ENCODE measurements around the gene MRPL20.
"Not testable (repeated sequence)": the region's sequence is repeated elsewhere in the genome, so short reads cannot be mapped to it uniquely, and the experiment has no call there.

The MRPL20 gene

GRCh38 chr1:1425753-1426495 is 18.8 kb upstream of the MRPL20 start:
- DNase-seq = no peak

GRCh38 chr1:1425426-1425752 is 18.3 kb upstream of the MRPL20 start:
- DNase-seq = no peak

- no peak for DNase-seq
These were observed 17.6 kb upstream of the MRPL20 start for GRCh38 chr1:1424707-1425106.

- DNase-seq = no peak
These were observed 16.1 kb upstream of the MRPL20 start for GRCh38 chr1:1423245-1423597.

- DNase-seq = no peak
These were observed 15.6 kb upstream of the MRPL20 start for GRCh38 chr1:1422465-1423244.

- DNase-seq = no peak
These were observed 14.9 kb upstream of the MRPL20 start for GRCh38 chr1:1421907-1422464.

- DNase-seq = no peak
These were observed 14.2 kb upstream of the MRPL20 start, which contains the start of gene ANKRD65 for GRCh38 chr1:1421147-1421906. Gene ANKRD65, minus strand, starts transcription at chr1:1421276. Its CDS starts 271 bp downstream, at chr1:1421005.

GRCh38 chr1:1420654-1421141 is 13.6 kb upstream of the MRPL20 start:
- no peak for DNase-seq

GRCh38 chr1:1419813-1420653 is 12.9 kb upstream of the MRPL20 start:
- DNase-seq = no peak

GRCh38 chr1:1419363-1419812 is 12.3 kb upstream of the MRPL20 start:
- no peak for DNase-seq

GRCh38 chr1:1418464-1419362 is 11.6 kb upstream of the MRPL20 start:
- DNase-seq = no peak

GRCh38 chr1:1417825-1418463 is 10.9 kb upstream of the MRPL20 start:
- not testable (repeated sequence) for DNase-seq

GRCh38 chr1:1417396-1417795 is 10.3 kb upstream of the MRPL20 start:
- not testable (repeated sequence) for DNase-seq

GRCh38 chr1:1415751-1416150 is 8.7 kb upstream of the MRPL20 start:
- DNase-seq = no peak

GRCh38 chr1:1412311-1412902 is 5.3 kb upstream of the MRPL20 start:
- DNase-seq = not testable (repeated sequence)

GRCh38 chr1:1411626-1412025 is 4.5 kb upstream of the MRPL20 start:
- DNase-seq = no peak

GRCh38 chr1:1410238-1410637 is 3.1 kb upstream of the MRPL20 start:
- DNase-seq = not testable (repeated sequence)

- DNase-seq = no peak
These were observed 684 bp upstream of the MRPL20 start for GRCh38 chr1:1407636-1408318.

GRCh38 chr1:1406101-1406820 is 832 bp downstream of the MRPL20 start:
- no peak for DNase-seq
